ENCODE results near the gene RBM14.
"Not testable (repeated sequence)": the region's sequence is repeated elsewhere in the genome, so short reads cannot be mapped to it uniquely, and the experiment has no call there.

DNA sequence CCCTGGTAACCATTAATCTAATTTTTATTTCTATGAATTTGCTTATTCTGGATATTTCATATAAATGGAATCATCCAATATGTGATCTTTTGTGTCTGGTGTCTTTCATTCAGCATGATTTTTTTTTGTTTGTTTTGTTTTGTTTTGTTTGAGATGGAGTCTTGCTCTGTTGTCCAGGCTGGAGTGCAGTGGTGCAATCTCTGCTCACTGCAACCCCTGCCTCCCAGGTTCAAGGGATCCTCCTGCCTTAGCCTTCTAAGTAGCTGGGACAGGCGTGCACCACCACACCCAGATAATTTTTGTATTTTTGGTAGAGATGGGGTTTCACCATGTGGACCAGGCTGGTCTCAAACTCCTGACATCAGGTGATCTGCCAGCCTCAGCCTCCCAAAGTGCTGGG, 31.0 kb upstream of the RBM14 start:
- not testable (repeated sequence) for TF ChIP-seq CTCF, POLR2A (IDR thresholded peaks at IDR 0.05)

All from Peyer's patch (tissue), 4 donors.